Activated T-cell treated with anti-CD3 and anti-CD28 coated beads, Interleukin-2, amount 50 U/mL, for 24 hours (primary cell): ENCODE data around the gene VSIG10L2.
"Not testable (repeated sequence)": the region's sequence is repeated elsewhere in the genome, so short reads cannot be mapped to it uniquely, and the experiment has no call there.

Experiments
- DNase-seq: peaks from one replicate; pipeline ENCODE4 v3.0.0-alpha.2; 2020
- H3K27ac Mint-ChIP-seq: 2 replicates; pipeline ENCODE4 v1.8.0; 2020; ENCODE audit warnings: mild to moderate bottlenecking, mixed read lengths
- H3K27me3 Mint-ChIP-seq: 2 replicates; pipeline ENCODE4 v1.8.0; 2020; ENCODE audit warnings: mixed read lengths
- H3K36me3 Mint-ChIP-seq: 2 replicates; pipeline ENCODE4 v1.8.0; 2020; ENCODE audit warnings: low read depth, mixed read lengths
- H3K4me1 Mint-ChIP-seq: 2 replicates; pipeline ENCODE4 v1.8.0; 2020; ENCODE audit warnings: low read depth, mixed read lengths
- H3K4me3 Mint-ChIP-seq: 2 replicates; pipeline ENCODE4 v1.8.0; 2020; ENCODE audit warnings: mild to moderate bottlenecking, moderate library complexity, mixed read lengths
- H3K9me3 Mint-ChIP-seq: 2 replicates; pipeline ENCODE4 v1.8.0; 2020; ENCODE audit warnings: mixed read lengths

VSIG10L2 gene

DNA sequence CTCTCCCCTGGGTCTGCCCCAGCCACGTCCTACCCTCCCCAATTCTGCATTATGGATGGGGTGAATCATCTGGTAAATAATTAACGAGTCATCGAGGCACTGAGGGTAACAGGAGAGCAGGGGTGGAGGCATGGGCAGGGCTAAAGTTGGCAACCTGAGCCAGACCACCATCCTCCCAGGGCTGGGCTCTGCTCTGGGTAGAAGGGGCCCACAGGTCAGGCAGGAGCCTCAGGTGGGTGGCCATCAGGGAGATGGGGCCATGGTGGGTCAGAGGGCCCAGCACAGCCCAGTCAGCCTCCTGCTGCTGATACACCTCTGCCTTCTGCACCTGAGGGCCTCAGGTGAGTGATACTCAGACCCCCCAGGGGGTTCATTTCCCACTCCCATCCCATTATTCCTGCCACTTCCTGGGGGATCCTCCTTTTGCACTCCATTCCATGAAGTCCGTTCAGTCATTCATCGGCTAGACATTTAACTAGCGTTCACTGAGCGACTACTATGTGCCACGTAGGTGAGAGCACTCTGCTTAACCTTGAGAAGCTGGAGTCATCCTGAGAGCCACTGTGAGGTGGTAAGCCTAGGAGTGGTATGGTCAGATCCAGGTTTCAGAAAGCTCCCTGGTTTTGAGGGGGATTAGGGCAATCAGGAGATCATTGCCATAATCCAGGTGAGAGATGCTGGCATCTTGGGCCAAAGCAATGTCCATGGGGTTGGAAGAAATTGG is at the start of gene VSIG10L2:
Gene VSIG10L2 (plus strand): TSS at position 248 of the 724 bp plus-strand sequence. CDS start 12 bp downstream, at position 260.
- H3K4me1 Mint-ChIP-seq = peaks cover 5% of the 10 kb centered on the region
- no peak within 1 kb of the TSS for H3K27ac Mint-ChIP-seq
- H3K36me3 Mint-ChIP-seq = no peaks in the 10 kb centered on the region
- no peak within 1 kb of the TSS for H3K4me3 Mint-ChIP-seq
- no peaks in the 10 kb centered on the region for H3K27me3 Mint-ChIP-seq
- H3K9me3 Mint-ChIP-seq = no peaks in the 10 kb centered on the region
- no peak for DNase-seq

DNA sequence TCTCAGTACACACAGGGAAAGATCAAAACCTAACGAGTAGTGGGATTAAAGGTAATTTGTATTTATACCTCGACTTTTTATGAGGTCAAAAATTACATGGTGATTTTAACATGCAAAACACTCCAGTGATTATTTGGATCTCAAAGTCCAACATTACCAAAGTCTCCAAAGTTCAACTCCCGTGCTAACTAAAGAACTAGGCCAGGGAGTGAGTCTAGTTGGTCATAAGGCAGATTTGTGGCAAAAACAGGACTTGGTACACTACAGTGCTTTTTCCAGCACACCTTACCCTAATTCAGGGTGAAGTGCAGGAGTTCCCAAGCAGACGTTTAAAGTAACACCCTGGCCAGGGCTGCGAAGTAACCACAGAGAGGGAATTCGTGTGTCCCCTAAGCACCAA is 44.0 kb upstream of the VSIG10L2 start:
- H3K4me1 Mint-ChIP-seq = peaks cover 48% of the 10 kb centered on the region
- DNase-seq = no peak
- H3K36me3 Mint-ChIP-seq = peaks cover 54% of the 10 kb centered on the region
- peak overlapping the region; percentile 97 for H3K4me3 Mint-ChIP-seq
- H3K9me3 Mint-ChIP-seq = no peaks in the 10 kb centered on the region
- H3K27me3 Mint-ChIP-seq = peaks cover 31% of the 10 kb centered on the region
- peak overlapping the region; percentile 99 for H3K27ac Mint-ChIP-seq

DNA sequence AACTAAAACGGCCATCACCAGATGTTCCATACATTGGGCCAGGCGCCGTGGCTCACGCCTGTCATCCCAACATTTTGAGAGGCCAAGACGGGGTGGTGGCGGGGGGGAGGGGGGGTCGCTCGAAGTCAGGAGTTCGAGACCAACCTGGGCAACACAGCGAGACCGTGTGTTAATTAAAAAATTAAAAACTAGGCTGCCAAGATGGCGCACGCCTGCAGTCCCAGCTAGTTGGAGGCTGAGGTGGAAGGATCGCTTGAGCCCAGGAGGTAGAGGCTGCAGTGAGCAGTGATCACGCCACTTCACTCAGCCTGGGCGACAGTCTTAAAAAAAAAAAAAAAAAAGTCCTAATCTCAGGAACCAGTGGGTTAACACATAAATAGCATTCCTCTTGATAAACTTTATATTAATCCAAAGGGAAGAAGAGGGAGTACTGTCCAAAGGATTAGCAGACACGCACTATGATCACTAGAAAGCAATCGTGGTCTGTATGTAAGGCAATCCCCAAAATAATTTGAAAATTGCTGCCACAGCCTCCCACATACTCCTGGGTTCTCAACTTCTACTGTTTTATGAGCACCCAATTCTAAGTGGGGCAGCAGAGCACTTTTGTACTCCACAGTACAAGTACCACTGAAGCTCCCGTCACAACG is 43.4 kb upstream of the VSIG10L2 start:
- H3K9me3 Mint-ChIP-seq = no peaks in the 10 kb centered on the region
- peak overlapping the region; percentile 97 for H3K4me3 Mint-ChIP-seq
- DNase-seq = no peak
- peaks cover 35% of the 10 kb centered on the region for H3K27me3 Mint-ChIP-seq
- peak overlapping the region; percentile 99 for H3K27ac Mint-ChIP-seq
- peaks cover 45% of the 10 kb centered on the region for H3K4me1 Mint-ChIP-seq
- H3K36me3 Mint-ChIP-seq = peaks cover 49% of the 10 kb centered on the region

DNA sequence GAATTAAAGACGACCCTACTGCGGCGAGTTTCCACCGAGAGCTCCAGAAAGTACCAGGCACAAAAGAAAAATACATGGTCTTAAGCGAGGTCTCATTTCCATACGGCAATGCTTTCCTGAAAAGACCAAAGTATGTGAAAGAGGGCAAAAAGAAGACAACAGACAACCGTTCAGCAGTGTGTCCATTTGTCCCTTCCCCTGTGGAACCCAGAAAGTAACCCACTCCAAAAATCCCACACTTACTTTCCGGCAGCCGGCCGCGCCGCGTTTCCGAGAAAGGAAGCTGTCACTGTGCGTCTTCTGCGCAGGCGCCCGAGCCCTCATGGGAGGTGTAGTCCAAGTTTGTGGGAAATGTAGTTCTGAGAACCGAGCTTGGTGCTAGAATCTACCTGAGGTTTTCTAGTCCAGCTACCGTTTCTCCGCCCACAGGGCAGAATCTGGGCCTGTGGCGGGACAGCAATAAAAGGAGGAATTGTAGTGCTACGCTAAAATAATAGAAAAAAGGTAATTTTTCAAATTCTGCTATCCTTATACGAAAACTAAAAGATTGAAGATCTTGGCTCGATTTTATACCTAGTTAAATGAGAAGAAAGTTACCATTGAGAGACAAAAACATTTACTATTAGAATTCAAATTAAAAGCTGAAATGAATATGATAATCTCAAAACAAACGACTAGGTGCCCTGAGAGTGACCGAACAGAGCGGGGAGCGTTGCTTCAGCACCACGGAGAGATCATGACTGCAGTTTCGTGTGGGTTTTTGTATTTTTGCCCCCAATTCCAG is 42.7 kb upstream of the VSIG10L2 start, which contains the start of gene PUS3:
Gene PUS3 (minus strand): TSS at position 280 of the 784 bp plus-strand sequence. CDS start 6,922 bp downstream, outside the sequence.
- Mint-ChIP-seq H3K9me3 (no peaks in the 10 kb centered on the region), H3K27ac (peak within 1 kb of the TSS; percentile 99), H3K4me3 (peak within 1 kb of the TSS; percentile 97), H3K27me3 (peaks cover 42% of the 10 kb centered on the region), H3K36me3 (peaks cover 43% of the 10 kb centered on the region), H3K4me1 (peaks cover 39% of the 10 kb centered on the region)
- DNase-seq = peak; percentile 89

DNA sequence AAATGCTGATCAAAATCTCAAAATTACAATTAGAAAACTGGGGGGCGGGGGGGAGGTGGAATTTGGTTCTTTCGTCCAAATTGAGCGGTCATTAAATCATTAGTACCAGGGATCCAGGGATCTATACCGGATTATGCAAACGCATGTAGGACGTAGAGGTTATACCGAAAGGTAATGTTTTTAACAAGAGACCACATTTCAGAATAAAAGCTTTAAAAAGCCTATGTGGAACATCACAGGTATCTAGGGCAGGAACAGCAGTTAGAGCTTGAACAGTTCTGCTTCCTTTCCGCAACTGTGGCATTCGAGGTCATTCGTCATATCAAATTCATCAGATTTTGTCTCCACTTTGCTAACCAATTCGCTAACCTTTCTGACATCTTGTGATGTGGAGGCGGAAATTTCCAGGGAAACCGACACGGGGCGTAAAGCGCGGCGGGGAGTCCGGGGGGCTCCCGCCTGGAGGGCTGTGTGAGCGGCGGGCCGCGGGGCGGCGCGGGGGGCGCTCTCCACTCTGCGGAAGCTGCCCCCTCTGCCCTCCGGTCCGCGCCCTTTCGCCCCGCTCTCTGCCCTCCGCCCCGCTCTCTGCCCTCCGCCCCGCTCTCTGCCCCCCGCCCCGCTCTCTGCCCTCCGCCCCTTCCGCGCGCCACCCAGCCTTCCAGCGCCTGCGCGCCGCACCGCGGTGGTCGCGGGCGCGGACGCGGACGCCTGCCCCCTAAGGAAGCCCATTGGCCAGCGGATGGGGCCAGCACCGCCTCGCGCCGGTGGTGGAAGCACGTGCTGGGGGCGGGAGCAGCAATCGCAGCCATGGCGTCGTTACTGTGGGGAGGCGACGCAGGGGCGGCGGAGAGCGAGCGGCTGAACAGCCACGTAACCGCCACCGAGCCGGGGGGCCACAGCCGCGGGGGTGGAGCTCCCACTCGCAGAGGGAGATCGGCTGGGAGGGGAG is 41.9 kb upstream of the VSIG10L2 start, which contains the start of gene DDX25:
Gene DDX25 (plus strand): TSS at position 798 of the 949 bp plus-strand sequence. CDS start 10 bp downstream, at position 808.
- peaks cover 51% of the 10 kb centered on the region for H3K27me3 Mint-ChIP-seq
- peaks cover 37% of the 10 kb centered on the region for H3K4me1 Mint-ChIP-seq
- peak; percentile 45 for DNase-seq
- H3K36me3 Mint-ChIP-seq = peaks cover 37% of the 10 kb centered on the region
- no peaks in the 10 kb centered on the region for H3K9me3 Mint-ChIP-seq
- H3K4me3 Mint-ChIP-seq = peak within 1 kb of the TSS; percentile 97
- peak within 1 kb of the TSS; percentile 99 for H3K27ac Mint-ChIP-seq

DNA sequence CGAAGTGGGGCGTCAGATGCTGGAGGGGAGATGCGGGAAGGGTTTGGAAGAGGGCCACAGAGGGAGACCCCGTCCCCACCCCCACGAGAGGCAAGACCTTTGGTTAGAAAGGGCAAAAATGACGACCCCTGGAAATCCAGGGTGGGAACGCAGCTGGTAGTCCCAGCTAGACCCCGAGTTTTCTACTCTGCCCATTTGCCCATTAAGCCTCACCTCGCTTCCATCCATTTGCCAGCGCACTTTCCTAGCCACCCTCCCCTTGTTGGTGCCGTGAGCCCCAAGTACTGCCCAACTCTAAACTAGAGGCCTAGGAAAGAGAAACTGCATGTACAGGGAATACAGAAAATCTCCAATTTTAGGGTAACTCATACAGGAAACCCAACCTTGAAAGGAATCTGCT is 41.2 kb upstream of the VSIG10L2 start:
- no peak for DNase-seq
- Mint-ChIP-seq H3K27ac (no peak overlapping the region), H3K4me1 (peaks cover 30% of the 10 kb centered on the region), H3K36me3 (peaks cover 30% of the 10 kb centered on the region), H3K4me3 (peak overlapping the region; percentile 42), H3K27me3 (peaks cover 52% of the 10 kb centered on the region), H3K9me3 (no peaks in the 10 kb centered on the region)

DNA sequence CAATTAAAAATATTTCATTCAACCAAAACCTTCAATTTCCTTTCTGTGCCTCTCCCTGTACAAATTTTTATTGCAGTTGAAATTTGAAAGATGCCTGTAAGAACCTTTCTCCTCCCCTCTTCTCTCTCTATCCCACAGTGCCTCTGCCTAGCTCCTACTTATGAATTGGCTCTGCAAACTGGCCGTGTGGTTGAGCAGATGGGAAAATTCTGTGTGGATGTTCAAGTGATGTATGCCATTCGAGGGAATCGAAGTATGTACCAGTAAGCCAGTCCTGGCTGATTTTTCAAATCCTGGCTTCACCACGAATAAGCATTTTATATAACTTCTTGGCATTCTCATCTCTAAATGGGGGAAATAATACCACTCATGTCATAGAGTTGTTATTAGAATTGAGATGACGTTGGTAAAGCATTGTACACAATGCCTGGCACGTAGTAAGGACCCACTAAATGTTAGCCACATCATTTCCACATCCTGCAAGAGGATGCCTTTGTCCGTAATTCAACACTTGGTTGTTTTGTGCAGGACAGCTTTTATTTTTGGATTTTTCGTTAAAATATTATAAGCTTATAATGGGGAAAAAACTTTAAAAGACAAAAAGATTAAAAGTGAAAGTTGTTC is 35.5 kb upstream of the VSIG10L2 start:
- no peak for DNase-seq
- Mint-ChIP-seq H3K4me1 (no peaks in the 10 kb centered on the region), H3K4me3 (no peak overlapping the region), H3K36me3 (no peaks in the 10 kb centered on the region), H3K27ac (no peak overlapping the region), H3K9me3 (no peaks in the 10 kb centered on the region), H3K27me3 (peaks cover 61% of the 10 kb centered on the region)

DNA sequence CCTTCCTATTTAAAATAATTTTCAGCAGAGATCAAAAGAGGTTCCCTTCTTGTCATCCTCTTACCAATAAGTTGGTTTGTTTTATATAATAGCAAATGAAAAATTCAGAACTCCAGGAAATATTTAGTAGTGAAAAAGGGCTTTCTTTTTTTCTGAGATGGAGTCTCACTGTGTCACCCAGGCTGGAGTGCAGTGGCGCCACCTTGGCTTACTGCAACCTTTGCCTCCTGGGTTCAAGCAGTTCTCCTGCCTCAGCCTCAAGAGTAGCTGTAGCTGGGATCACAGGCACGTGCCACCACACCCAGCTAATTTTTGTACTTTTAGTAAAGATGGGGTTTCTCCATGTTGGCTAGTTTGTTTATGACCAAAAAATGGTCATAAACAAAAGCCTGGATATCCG is 31.2 kb upstream of the VSIG10L2 start:
- H3K4me1 Mint-ChIP-seq, H3K4me3 Mint-ChIP-seq, H3K27ac Mint-ChIP-seq, H3K9me3 Mint-ChIP-seq, DNase-seq, H3K36me3 Mint-ChIP-seq: not testable (repeated sequence)
- H3K27me3 Mint-ChIP-seq = peaks cover 48% of the 10 kb centered on the region

DNA sequence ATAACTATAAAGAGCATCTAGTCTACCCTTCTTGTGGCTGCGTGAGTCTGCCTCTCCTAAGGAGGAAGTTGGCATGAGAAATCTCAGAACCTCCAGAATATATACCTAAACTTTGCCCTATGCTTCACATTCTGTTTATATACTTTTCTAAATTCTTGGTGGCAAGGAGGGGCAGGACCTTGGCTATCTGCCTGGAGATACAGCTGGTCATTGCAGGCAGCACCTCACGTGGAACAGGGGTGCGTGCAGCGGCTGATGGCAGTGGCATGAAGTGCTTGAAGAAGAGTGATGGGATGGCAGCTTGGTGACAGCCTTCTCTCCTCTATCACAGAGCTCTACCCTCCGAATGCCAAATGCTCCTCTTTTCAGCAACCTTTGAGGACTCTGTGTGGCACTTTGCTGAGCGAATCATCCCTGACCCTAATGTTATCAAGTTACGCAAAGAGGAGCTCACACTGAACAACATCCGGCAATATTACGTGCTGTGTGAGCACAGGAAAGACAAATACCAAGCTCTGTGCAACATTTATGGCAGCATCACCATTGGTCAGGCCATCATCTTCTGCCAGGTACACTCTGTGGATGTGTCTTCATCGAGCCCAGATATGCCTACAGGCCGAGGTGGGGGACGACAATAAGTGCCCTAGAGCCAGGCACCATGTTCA is 29.0 kb upstream of the VSIG10L2 start:
- H3K4me3 Mint-ChIP-seq = no peak overlapping the region
- no peaks in the 10 kb centered on the region for H3K9me3 Mint-ChIP-seq
- peaks cover 37% of the 10 kb centered on the region for H3K27me3 Mint-ChIP-seq
- DNase-seq = no peak
- H3K36me3 Mint-ChIP-seq = no peaks in the 10 kb centered on the region
- H3K4me1 Mint-ChIP-seq = no peaks in the 10 kb centered on the region
- H3K27ac Mint-ChIP-seq = no peak overlapping the region

DNA sequence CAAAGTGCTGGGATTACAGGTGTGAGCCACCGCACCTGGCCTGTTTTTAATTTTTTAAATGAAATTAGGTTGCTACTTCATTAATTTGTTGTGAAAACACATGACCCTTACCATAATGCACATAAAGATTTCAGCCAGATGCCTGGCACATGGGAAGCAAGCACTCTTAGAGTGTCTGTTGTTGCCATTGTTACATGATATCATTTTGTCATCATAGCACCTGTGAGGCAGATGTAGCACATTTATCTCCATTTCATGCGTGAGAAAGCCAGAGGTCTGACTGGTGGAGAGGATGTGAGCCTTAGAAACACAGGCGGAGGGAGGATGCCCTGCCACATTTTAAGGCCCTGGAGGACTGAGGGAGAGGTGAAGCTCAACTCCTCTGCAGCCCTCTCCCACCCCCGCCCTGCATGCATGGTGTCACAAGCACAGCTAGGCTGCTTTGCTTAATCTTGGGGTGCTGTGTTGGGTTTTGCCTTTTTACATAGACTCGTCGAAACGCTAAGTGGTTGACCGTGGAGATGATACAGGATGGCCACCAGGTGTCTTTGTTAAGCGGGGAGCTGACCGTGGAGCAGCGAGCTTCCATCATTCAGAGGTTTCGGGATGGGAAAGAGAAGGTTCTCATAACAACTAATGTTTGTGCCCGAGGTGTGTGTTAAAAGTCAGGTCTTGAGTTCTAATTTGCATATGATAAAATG is 27.6 kb upstream of the VSIG10L2 start:
- Mint-ChIP-seq H3K9me3 (no peaks in the 10 kb centered on the region), H3K27me3 (peaks cover 36% of the 10 kb centered on the region), H3K27ac (no peak overlapping the region), H3K4me1 (no peaks in the 10 kb centered on the region), H3K36me3 (no peaks in the 10 kb centered on the region), H3K4me3 (no peak overlapping the region)
- DNase-seq = no peak

DNA sequence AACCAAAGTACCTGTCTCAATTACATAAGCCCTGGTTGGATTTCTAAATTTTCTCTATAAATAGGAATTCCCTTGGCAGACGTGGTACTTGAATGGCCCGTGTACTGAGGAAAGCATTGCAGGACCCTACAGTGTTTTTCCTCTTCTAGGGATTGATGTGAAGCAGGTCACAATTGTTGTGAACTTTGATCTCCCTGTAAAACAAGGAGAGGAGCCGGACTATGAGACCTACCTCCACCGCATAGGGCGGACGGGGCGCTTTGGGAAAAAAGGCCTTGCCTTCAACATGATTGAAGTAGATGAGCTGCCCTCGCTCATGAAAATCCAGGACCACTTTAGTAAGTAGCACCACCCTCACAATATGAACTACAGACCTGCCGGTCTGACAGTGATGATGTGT is 24.8 kb upstream of the VSIG10L2 start:
- Mint-ChIP-seq H3K36me3 (no peaks in the 10 kb centered on the region), H3K4me3 (no peak overlapping the region), H3K4me1 (no peaks in the 10 kb centered on the region), H3K27ac (no peak overlapping the region), H3K9me3 (no peaks in the 10 kb centered on the region), H3K27me3 (peaks cover 25% of the 10 kb centered on the region)
- DNase-seq = no peak

DNA sequence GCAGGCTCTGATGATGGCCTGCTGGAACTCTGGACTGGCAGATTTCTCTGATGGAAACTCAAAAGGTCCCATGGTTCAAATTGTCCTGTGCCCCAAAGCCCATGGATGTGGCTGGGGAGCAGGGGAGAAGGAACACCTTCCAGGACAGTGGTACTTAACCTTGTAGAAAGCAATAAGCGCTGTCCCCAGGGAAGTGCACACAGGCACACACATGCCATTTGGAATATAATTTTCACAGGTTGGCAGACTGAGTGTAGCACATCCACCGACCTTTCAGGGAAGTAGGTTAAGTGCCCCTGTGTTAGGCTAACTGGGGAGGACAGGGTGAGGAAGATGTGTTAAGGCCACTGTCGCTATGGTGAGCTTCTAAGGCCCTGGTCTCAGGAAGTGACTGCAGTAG is 23.7 kb upstream of the VSIG10L2 start:
- no peaks in the 10 kb centered on the region for H3K36me3 Mint-ChIP-seq
- no peak overlapping the region for H3K27ac Mint-ChIP-seq
- no peaks in the 10 kb centered on the region for H3K4me1 Mint-ChIP-seq
- no peak for DNase-seq
- peaks cover 27% of the 10 kb centered on the region for H3K27me3 Mint-ChIP-seq
- H3K4me3 Mint-ChIP-seq = no peak overlapping the region
- H3K9me3 Mint-ChIP-seq = no peaks in the 10 kb centered on the region
